HUES48 (cell line): ENCODE data around the gene PAX6.
A peak's percentile ranks its signal among the peaks of the same experiment; 100 is the strongest.

Experiments
- H3K27ac ChIP-seq: one replicate; pipeline ENCODE4 v1.7.0; 2013; ENCODE audit warnings: low read depth, low read length, inconsistent platforms
- H3K27me3 ChIP-seq: 2 replicates; pipeline ENCODE4 v1.6.1; 2013; ENCODE audit warnings: mild to moderate bottlenecking, low read length; ENCODE audit not compliant: control insufficient read depth, insufficient read depth
- H3K36me3 ChIP-seq: 2 replicates; pipeline ENCODE4 v1.6.1; 2013; ENCODE audit warnings: low read length; ENCODE audit not compliant: control insufficient read depth, insufficient read depth
- H3K4me1 ChIP-seq: 2 replicates; pipeline ENCODE4 v1.6.1; 2013; ENCODE audit warnings: mild to moderate bottlenecking, low read length; ENCODE audit not compliant: control insufficient read depth, insufficient read depth
- H3K4me3 ChIP-seq: 2 replicates; pipeline ENCODE4 v1.5.1; 2013; ENCODE audit warnings: mild to moderate bottlenecking, low read depth, low read length
- H3K9ac ChIP-seq: 2 replicates; pipeline ENCODE4 v1.6.1; 2013; ENCODE audit warnings: mild to moderate bottlenecking, low read depth, low read length, moderate library complexity
- H3K9me3 ChIP-seq: 2 replicates; pipeline ENCODE4 v1.6.1; 2013; ENCODE audit warnings: low read length; ENCODE audit not compliant: control insufficient read depth, insufficient read depth

The PAX6 gene

GRCh38 chr11:31772412-31772811 is 38.7 kb downstream of the PAX6 start:
- Histone ChIP-seq H3K27me3 (no peaks in the 10 kb centered on the region), H3K36me3 (no peaks in the 10 kb centered on the region), H3K4me1 (peaks cover 14% of the 10 kb centered on the region; the same call in 1 of the 2 replicates), H3K9me3 (no peaks in the 10 kb centered on the region), H3K27ac (no peak overlapping the region), H3K4me3 (no peak overlapping the region), H3K9ac (no peak overlapping the region)

GRCh38 chr11:31770011-31770700 is 41.0 kb downstream of the PAX6 start:
- Histone ChIP-seq H3K4me1 (peaks cover 18% of the 10 kb centered on the region; the same call in 1 of the 2 replicates), H3K27me3 (no peaks in the 10 kb centered on the region), H3K9ac (no peak overlapping the region), H3K9me3 (no peaks in the 10 kb centered on the region), H3K4me3 (no peak overlapping the region), H3K27ac (no peak overlapping the region), H3K36me3 (no peaks in the 10 kb centered on the region)

- H3K4me1 ChIP-seq: peaks cover 19% of the 10 kb centered on the region; the same call in 1 of the 2 replicates
- no peaks in the 10 kb centered on the region for H3K9me3 ChIP-seq
- no peak overlapping the region for H3K27ac ChIP-seq
- H3K4me3 ChIP-seq: no peak overlapping the region
- no peaks in the 10 kb centered on the region for H3K36me3 ChIP-seq
- no peak overlapping the region for H3K9ac ChIP-seq
- H3K27me3 ChIP-seq: no peaks in the 10 kb centered on the region
Observed at GRCh38 chr11:31768749-31769640, 42.1 kb downstream of the PAX6 start.

- no peaks in the 10 kb centered on the region for H3K27me3 ChIP-seq
- no peak overlapping the region for H3K27ac ChIP-seq
- no peaks in the 10 kb centered on the region for H3K9me3 ChIP-seq
- no peak overlapping the region for H3K9ac ChIP-seq
- H3K4me1 ChIP-seq: peaks cover 31% of the 10 kb centered on the region
- no peaks in the 10 kb centered on the region for H3K36me3 ChIP-seq
- no peak overlapping the region for H3K4me3 ChIP-seq
Observed at GRCh38 chr11:31767685-31768084, 43.4 kb downstream of the PAX6 start.

GRCh38 chr11:31767066-31767465 is 44.1 kb downstream of the PAX6 start:
- H3K36me3 ChIP-seq: no peaks in the 10 kb centered on the region
- no peaks in the 10 kb centered on the region for H3K27me3 ChIP-seq
- no peaks in the 10 kb centered on the region for H3K9me3 ChIP-seq
- no peak overlapping the region for H3K27ac ChIP-seq
- H3K4me1 ChIP-seq: peaks cover 31% of the 10 kb centered on the region
- no peak overlapping the region for H3K9ac ChIP-seq
- H3K4me3 ChIP-seq: no peak overlapping the region

- H3K27ac ChIP-seq: no peak overlapping the region
- no peak overlapping the region for H3K9ac ChIP-seq
- H3K36me3 ChIP-seq: no peaks in the 10 kb centered on the region
- H3K4me3 ChIP-seq: no peak overlapping the region
- peaks cover 31% of the 10 kb centered on the region for H3K4me1 ChIP-seq
- H3K27me3 ChIP-seq: no peaks in the 10 kb centered on the region
- no peaks in the 10 kb centered on the region for H3K9me3 ChIP-seq
Observed at GRCh38 chr11:31764766-31765165, 46.4 kb downstream of the PAX6 start.

GRCh38 chr11:31764261-31764660 is 46.9 kb downstream of the PAX6 start:
- Histone ChIP-seq H3K9ac (no peak overlapping the region), H3K4me1 (peaks cover 31% of the 10 kb centered on the region), H3K4me3 (no peak overlapping the region), H3K9me3 (no peaks in the 10 kb centered on the region), H3K27ac (no peak overlapping the region), H3K36me3 (no peaks in the 10 kb centered on the region), H3K27me3 (no peaks in the 10 kb centered on the region)

GRCh38 chr11:31763296-31763695 is 47.8 kb downstream of the PAX6 start:
- Histone ChIP-seq H3K36me3 (no peaks in the 10 kb centered on the region), H3K9ac (no peak overlapping the region), H3K4me3 (no peak overlapping the region), H3K27ac (peak overlapping the region; percentile 50), H3K4me1 (peaks cover 22% of the 10 kb centered on the region), H3K9me3 (no peaks in the 10 kb centered on the region), H3K27me3 (no peaks in the 10 kb centered on the region)

GRCh38 chr11:31761636-31762035 is 49.5 kb downstream of the PAX6 start:
- Histone ChIP-seq H3K4me1 (peaks cover 13% of the 10 kb centered on the region), H3K4me3 (no peak overlapping the region), H3K27ac (no peak overlapping the region), H3K9ac (no peak overlapping the region), H3K27me3 (no peaks in the 10 kb centered on the region), H3K9me3 (no peaks in the 10 kb centered on the region), H3K36me3 (no peaks in the 10 kb centered on the region)

- H3K9ac ChIP-seq: no peak overlapping the region
- no peak overlapping the region for H3K27ac ChIP-seq
- H3K4me3 ChIP-seq: no peak overlapping the region
- H3K36me3 ChIP-seq: no peaks in the 10 kb centered on the region
- H3K4me1 ChIP-seq: no peaks in the 10 kb centered on the region
- H3K27me3 ChIP-seq: no peaks in the 10 kb centered on the region
- no peaks in the 10 kb centered on the region for H3K9me3 ChIP-seq
Observed at GRCh38 chr11:31757260-31757835, 53.8 kb downstream of the PAX6 start.

- Histone ChIP-seq H3K9ac (no peak overlapping the region), H3K27ac (no peak overlapping the region), H3K36me3 (no peaks in the 10 kb centered on the region), H3K4me3 (no peak overlapping the region), H3K4me1 (no peaks in the 10 kb centered on the region), H3K9me3 (no peaks in the 10 kb centered on the region), H3K27me3 (no peaks in the 10 kb centered on the region)
Observed at GRCh38 chr11:31747581-31747980, 63.5 kb downstream of the PAX6 start.
